H1 (cell line): Measurements from ENCODE around the gene ZNF57. TPM values are rescaled to one million over a fixed set of nuclear protein-coding genes. Genes with fewer than 3 reads are reported as not detected.

Source experiments
- CTCF ChIA-PET: fragments of 300-600 bp; sonication (Branson Sonifier 250); formaldehyde crosslinking; loops from one replicate; lab custom pipeline; 2021; ENCODE audit not compliant: partially characterized antibody; lab: Charles Lee
- POLR2A ChIA-PET: fragments of 300-600 bp; sonication (Branson Sonifier 250); formaldehyde crosslinking; loops from one replicate; lab custom pipeline; 2021; ENCODE audit warnings: inconsistent platforms; ENCODE audit not compliant: partially characterized antibody; lab: Charles Lee
- DNase-seq, 2 experiments: peaks; one replicate each; pipeline versions ENCODE4 v3.0.0 to v3.0.0-alpha.2; 2010 to 2022; ENCODE audit warnings: low spot score in 2 of 2, low read depth in 1 of 2, mixed read lengths in 1 of 2
- FAIRE-seq: peaks from 2 replicates; lab custom pipeline; 2011; peaks lifted over from hg19 to GRCh38; lab: Jason Lieb, UNC
- H2AFZ ChIP-seq: 2 replicates; pipeline ENCODE4 v1.8.1; 2012; ENCODE audit warnings: low read length, inconsistent platforms
- H2AK5ac ChIP-seq: 2 replicates; pipeline ENCODE4 v1.6.1; 2013; ENCODE audit warnings: low read depth, low read length
- H2BK120ac ChIP-seq: replicated peaks from 2 replicates; pipeline ENCODE3; 2013; ENCODE audit warnings: low read depth, low read length, inconsistent platforms
- H2BK12ac ChIP-seq: 2 replicates; pipeline ENCODE4 v1.6.1; 2013; ENCODE audit warnings: low read depth, low read length
- H2BK15ac ChIP-seq: 2 replicates; pipeline ENCODE4 v1.6.1; 2013; ENCODE audit warnings: low read length
- H2BK20ac ChIP-seq: 2 replicates; pipeline ENCODE4 v1.6.1; 2013; ENCODE audit warnings: low read length
- H2BK5ac ChIP-seq: 2 replicates; pipeline ENCODE4 v1.6.1; 2013; ENCODE audit warnings: low read depth, low read length
- H3K14ac ChIP-seq: 2 replicates; pipeline ENCODE4 v1.6.1; 2013; ENCODE audit warnings: inconsistent platforms; ENCODE audit not compliant: insufficient read length
- H3K18ac ChIP-seq: 2 replicates; pipeline ENCODE4 v1.6.1; 2013; ENCODE audit warnings: low read length; ENCODE audit errors: extremely low read depth
- H3K23ac ChIP-seq: 2 replicates; pipeline ENCODE4 v1.6.1; 2013; ENCODE audit warnings: inconsistent platforms; ENCODE audit not compliant: insufficient read length
- H3K23me2 ChIP-seq: 2 replicates; pipeline ENCODE4 v1.6.1; 2013; ENCODE audit warnings: low read depth, low read length
- H3K27ac ChIP-seq: 2 replicates; pipeline ENCODE4 v1.6.1; 2011; ENCODE audit warnings: low read depth, low read length, inconsistent platforms
- H3K27me3 ChIP-seq, 4 experiments: replicated peaks in 1 of 4; 1 replicate in 1 of 4; 2 replicates in 3 of 4; pipeline versions ENCODE4 v1.6.1 to v1.8.1; 2011 to 2013; ENCODE audit warnings: low read length in 3 of 4, mild to moderate bottlenecking in 3 of 4, inconsistent platforms in 2 of 4, mixed read lengths in 2 of 4, moderate library complexity in 1 of 4; ENCODE audit not compliant: control insufficient read depth in 3 of 4, insufficient read depth in 3 of 4; ENCODE audit errors: extremely low read depth in 1 of 4
- H3K36me3 ChIP-seq, 4 experiments: 2 replicates each; pipeline versions ENCODE4 v1.6.1 to v1.8.1; 2011 to 2013; ENCODE audit warnings: mild to moderate bottlenecking in 4 of 4, low read length in 3 of 4, moderate library complexity in 2 of 4, control low read depth in 1 of 4, inconsistent platforms in 1 of 4; ENCODE audit not compliant: insufficient read depth in 4 of 4, control insufficient read depth in 2 of 4
- H3K4ac ChIP-seq: replicated peaks from 2 replicates; pipeline ENCODE3; 2013; ENCODE audit warnings: low read length, low read depth, mixed read lengths, inconsistent platforms; ENCODE audit not compliant: insufficient read length
- H3K4me1 ChIP-seq, 4 experiments: replicated peaks in 1 of 4; 1 replicate in 1 of 4; 2 replicates in 3 of 4; pipeline versions ENCODE4 v1.6.1 to v1.8.1; 2011 to 2013; ENCODE audit warnings: low read length in 3 of 4, inconsistent platforms in 2 of 4, mixed read lengths in 1 of 4; ENCODE audit not compliant: insufficient read depth in 4 of 4, control insufficient read depth in 3 of 4
- H3K4me2 ChIP-seq, 2 experiments: 2 replicates each; pipeline versions ENCODE4 v1.6.1 to v1.8.1; 2011 to 2013; ENCODE audit warnings: low read depth in 2 of 2, low read length in 2 of 2, control low read depth in 1 of 2, inconsistent platforms in 1 of 2, mild to moderate bottlenecking in 1 of 2; ENCODE audit not compliant: insufficient read depth in 1 of 2
- H3K4me3 ChIP-seq, 4 experiments: fragments of 200-600, 300-600 bp in 1 of 4; sonication (generic), shearing (Covaris generic), sonication (Bioruptor Twin) in 1 of 4; 2 replicates each; pipeline versions ENCODE4 v1.5.1 to v1.8.1; 2011 to 2016; ENCODE audit warnings: low read length in 4 of 4, low read depth in 3 of 4, control low read depth in 2 of 4, inconsistent platforms in 2 of 4, mild to moderate bottlenecking in 2 of 4, mixed read lengths in 1 of 4, moderate library complexity in 1 of 4; ENCODE audit not compliant: insufficient read depth in 2 of 4; ENCODE audit errors: extremely low read depth in 1 of 4
- H3K56ac ChIP-seq: replicated peaks from 2 replicates; pipeline ENCODE3; 2013; ENCODE audit warnings: low read depth, mild to moderate bottlenecking, mixed read lengths, low read length, inconsistent platforms; ENCODE audit not compliant: insufficient read length
- H3K79me1 ChIP-seq: 2 replicates; pipeline ENCODE4 v1.6.1; 2013; ENCODE audit warnings: low read depth, low read length, control low read depth
- H3K79me2 ChIP-seq, 2 experiments: 2 replicates each; pipeline versions ENCODE4 v1.6.1 to v1.8.1; 2012 to 2013; ENCODE audit warnings: low read length in 2 of 2, mild to moderate bottlenecking in 2 of 2, inconsistent platforms in 1 of 2; ENCODE audit not compliant: insufficient read depth in 2 of 2, control insufficient read depth in 1 of 2
- H3K9ac ChIP-seq, 4 experiments: replicated peaks in 1 of 4; 1 replicate in 1 of 4; 2 replicates in 3 of 4; pipeline versions ENCODE4 v1.6.1 to v1.8.1; 2011 to 2013; ENCODE audit warnings: low read depth in 3 of 4, low read length in 3 of 4, control low read depth in 2 of 4, mild to moderate bottlenecking in 2 of 4, moderate library complexity in 2 of 4, inconsistent platforms in 1 of 4; ENCODE audit errors: extremely low read depth in 1 of 4
- H3K9me3 ChIP-seq, 2 experiments: 2 replicates each; pipeline versions ENCODE4 v1.6.1 to v1.8.1; 2012 to 2013; ENCODE audit warnings: mild to moderate bottlenecking in 2 of 2, moderate library complexity in 2 of 2, control low read depth in 1 of 2, inconsistent platforms in 1 of 2, low read depth in 1 of 2, low read length in 1 of 2, mixed read lengths in 1 of 2; ENCODE audit not compliant: insufficient read depth in 2 of 2
- H4K20me1 ChIP-seq, 2 experiments: replicated peaks in 1 of 2; 2 replicates each; pipeline versions ENCODE3 to v1.8.1; 2011 to 2013; ENCODE audit warnings: inconsistent platforms in 2 of 2, low read length in 2 of 2, mild to moderate bottlenecking in 1 of 2; ENCODE audit not compliant: insufficient read depth in 2 of 2, control insufficient read depth in 1 of 2
- H4K5ac ChIP-seq: 2 replicates; pipeline ENCODE4 v1.6.1; 2013; ENCODE audit warnings: low read length, low read depth, mixed read lengths, inconsistent platforms; ENCODE audit not compliant: insufficient read length
- H4K8ac ChIP-seq: 2 replicates; pipeline ENCODE4 v1.8.0; 2013; ENCODE audit warnings: mild to moderate bottlenecking, moderate library complexity, low read length, inconsistent platforms; ENCODE audit not compliant: insufficient read depth; ENCODE audit errors: extremely low read depth
- H4K91ac ChIP-seq: replicated peaks from 2 replicates; pipeline ENCODE3; 2013; ENCODE audit warnings: low read length, mixed read lengths, inconsistent platforms; ENCODE audit not compliant: insufficient read length
- HDAC6 ChIP-seq: IDR thresholded peaks from one replicate; pipeline ENCODE4 v1.7.1; 2012; ENCODE audit warnings: low read depth, mild to moderate bottlenecking, inconsistent platforms, low read length, moderate library complexity
- JUND ChIP-seq: IDR thresholded peaks from 2 replicates; pipeline ENCODE4 v1.6.1; 2011; ENCODE audit warnings: mild to moderate bottlenecking, improper control_type of control experiment, low read length
- POLR2A ChIP-seq, 2 experiments: IDR thresholded peaks; 1 replicate in 1 of 2; 2 replicates in 1 of 2; pipeline ENCODE4 v1.6.1; 2011; ENCODE audit warnings: low read depth in 2 of 2, low read length in 2 of 2, mild to moderate bottlenecking in 2 of 2; ENCODE audit errors: control extremely low read depth in 1 of 2
- RAD21 ChIP-seq, 2 experiments: IDR thresholded peaks in 1 of 2; conservative IDR thresholded peaks in 1 of 2; 2 replicates each; pipeline ENCODE4 v1.6.1; 2011; ENCODE audit warnings: low read depth in 2 of 2, low read length in 2 of 2, improper control_type of control experiment in 1 of 2, inconsistent platforms in 1 of 2, mild to moderate bottlenecking in 1 of 2, moderate library complexity in 1 of 2
- RNF2 ChIP-seq: fragments of 200-900, 300-1000 bp; sonication (generic); IDR thresholded peaks from 2 replicates; pipeline ENCODE4 v1.7.1; 2016; ENCODE audit warnings: borderline replicate concordance, low read depth, mild to moderate bottlenecking, antibody characterized with exemption, low read length; ENCODE audit not compliant: poor library complexity, severe bottlenecking; ENCODE audit errors: missing control alignments
- RXRA ChIP-seq: IDR thresholded peaks from 2 replicates; pipeline ENCODE4 v1.6.1; 2011; ENCODE audit warnings: low read depth, mild to moderate bottlenecking, low read length, moderate library complexity; ENCODE audit not compliant: insufficient read depth
- SP1 ChIP-seq: IDR thresholded peaks from 2 replicates; pipeline ENCODE4 v1.6.1; 2011; ENCODE audit warnings: low read depth, low read length
- SP4 ChIP-seq: IDR thresholded peaks from 2 replicates; pipeline ENCODE4 v1.6.1; 2012; ENCODE audit warnings: low read length, inconsistent platforms
- SRF ChIP-seq: IDR thresholded peaks from 2 replicates; pipeline ENCODE4 v1.6.1; 2011; ENCODE audit warnings: mild to moderate bottlenecking, low read depth, low read length, moderate library complexity
- WGBS, 2 experiments: shearing (Covaris generic) in 1 of 2; methylation state at CpG; one replicate each; pipeline versions ENCODE4 v1.1.6 to v1.1.7; 2013 to 2015; ENCODE audit warnings: low lambda C conversion rate in 2 of 2, mixed read lengths in 2 of 2, inconsistent platforms in 1 of 2, low coverage in 1 of 2, missing lambda C conversion rate in 1 of 2; ENCODE audit not compliant: insufficient replicate concordance in 2 of 2, insufficient coverage in 1 of 2, insufficient read length in 1 of 2; ENCODE audit errors: extremely low coverage in 1 of 2, missing lambda C conversion rate in 1 of 2; 5-methylcytosine and 5-hydroxymethylcytosine counted together
- polyA plus RNA-seq, 7 experiments: library from polyadenylated mRNA; depleted of rRNA in 3 of 7; stranded (reverse) in 5 of 7; unstranded in 2 of 7; fragments of >200 nt in 5 of 7; fragments of 200-250 nt in 2 of 7; gene quantifications; 1 replicate in 5 of 7; 2 replicates in 1 of 7; 4 replicates in 1 of 7; pipeline versions ENCODE4 v1.2.1 to v1.2.3, GENCODE V29; 2011 to 2013; ENCODE audit warnings: missing spikeins in 2 of 7, mixed read lengths in 2 of 7
- total RNA-seq: library from RNA; stranded (reverse); fragmentation: NEBNext Ultra II Directional; extraction: Animal tissue kit (Norgen Biotek cat#: 25700); gene quantifications from 2 replicates; pipeline ENCODE4 v1.2.1, GENCODE V29; 2021

Gene ZNF57
- total and polyA plus RNA-seq, 2 of the 8 experiments (the other 6 are each of a cell fraction or from before 2014, with no cell fraction given), result 4.9 to 8.9 TPM

DNA sequence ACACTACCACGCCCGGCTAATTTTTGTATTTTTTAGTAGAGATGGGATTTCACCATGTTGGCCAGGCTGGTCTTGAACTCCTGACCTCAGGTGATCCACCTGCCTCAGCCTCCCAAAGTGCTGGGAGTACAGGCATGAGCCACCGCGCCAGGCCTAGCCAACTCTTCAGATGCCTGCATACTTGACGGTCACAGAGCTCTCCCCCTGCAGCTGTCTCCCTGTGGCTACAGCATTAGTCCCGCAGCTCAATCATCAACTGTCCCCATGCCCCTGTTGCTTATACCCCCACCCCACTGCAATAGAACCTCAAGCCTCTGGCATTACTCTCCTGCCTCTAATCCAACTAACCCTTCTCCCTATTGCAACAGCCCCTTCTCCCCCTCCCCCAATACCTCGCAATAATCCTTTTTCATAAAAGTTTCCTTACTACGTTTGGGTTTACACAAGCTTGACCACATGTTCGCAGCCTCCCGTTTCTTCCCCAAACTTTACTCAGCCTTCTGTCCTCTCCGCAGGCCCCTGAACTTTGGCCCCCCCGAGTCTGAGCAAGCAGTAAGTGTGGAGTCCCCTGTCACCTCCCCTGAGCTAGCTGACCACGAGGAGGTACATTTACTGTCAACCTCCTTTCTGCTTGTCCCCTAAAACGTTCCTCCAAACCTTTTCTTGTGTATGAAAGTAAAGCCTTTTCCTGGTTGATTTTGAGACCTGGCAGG, 42.4 kb downstream of the ZNF57 start:
- Histone ChIP-seq H3K9me3 (peaks cover under 1 to 4% of the 10 kb centered on the region in 2 experiments; a peak in 2 of 4 replicates), H3K56ac (no peak overlapping the region), H3K79me2 (no peaks in the 10 kb centered on the region), H3K14ac (no peak overlapping the region), H3K27ac (no peak overlapping the region), H4K8ac (no peak overlapping the region), H4K91ac (no peak overlapping the region), H3K23ac (no peak overlapping the region), H2BK15ac (no peak overlapping the region), H2BK5ac (no peak overlapping the region), H3K18ac (no peak overlapping the region), H2BK12ac (no peak overlapping the region), H3K9ac (no peak overlapping the region), H2AFZ (no peak overlapping the region), H4K20me1 (no peaks in the 10 kb centered on the region), H3K4me3 (no peak overlapping the region), H3K4me1 (no peaks in the 10 kb centered on the region; a peak in 2 of 7 replicates), H2BK20ac (no peak overlapping the region), H4K5ac (no peak overlapping the region), H3K79me1 (no peaks in the 10 kb centered on the region), H3K4ac (no peak overlapping the region), H2BK120ac (no peak overlapping the region), H3K4me2 (no peak overlapping the region; a peak in 1 of 4 replicates), H3K36me3 (peaks cover 0 to 11% (median 5%) of the 10 kb centered on the region in 4 experiments; a peak in 4 of 8 replicates), H3K23me2 (peaks cover 4% of the 10 kb centered on the region; the same call in 1 of the 2 replicates), H2AK5ac (no peak overlapping the region), H3K27me3 (no peaks in the 10 kb centered on the region)
- TF ChIP-seq HDAC6 (no peak), JUND (no peak), POLR2A (IDR thresholded peaks at IDR 0.05; ENCODE audit: control extremely low read depth in 1 of 2, low read depth in 2 of 2, low read length in 2 of 2) (no peak), RNF2 (no peak), RAD21 (IDR thresholded peaks at IDR 0.05 in 1 of 2, conservative IDR thresholded peaks at IDR 0.05 in 1 of 2; ENCODE audit: low read depth in 2 of 2, low read length in 2 of 2) (no peak), RXRA (no peak), SRF (no peak), SP4 (no peak), SP1 (no peak)
- no peak for DNase-seq
- ChIA-PET POLR2A (interaction anchor here (1.6 kb wide), 1 partner anchor 19 kb away, joined by 6 read pairs; no protein-coding TSS in a partner anchor), CTCF (interaction anchor here (1.5 to 2.1 kb wide), 2 partner anchors 56 to 161 kb away, joined by 5 to 6 read pairs; no protein-coding TSS in a partner anchor)
- WGBS, 2 experiments, result 91 to 100% methylated on average over 2 to 14 of the region's 14 CpGs
- FAIRE-seq, result no peak
